Measurements from ENCODE around the gene NXPH1.

The NXPH1 gene

DNA sequence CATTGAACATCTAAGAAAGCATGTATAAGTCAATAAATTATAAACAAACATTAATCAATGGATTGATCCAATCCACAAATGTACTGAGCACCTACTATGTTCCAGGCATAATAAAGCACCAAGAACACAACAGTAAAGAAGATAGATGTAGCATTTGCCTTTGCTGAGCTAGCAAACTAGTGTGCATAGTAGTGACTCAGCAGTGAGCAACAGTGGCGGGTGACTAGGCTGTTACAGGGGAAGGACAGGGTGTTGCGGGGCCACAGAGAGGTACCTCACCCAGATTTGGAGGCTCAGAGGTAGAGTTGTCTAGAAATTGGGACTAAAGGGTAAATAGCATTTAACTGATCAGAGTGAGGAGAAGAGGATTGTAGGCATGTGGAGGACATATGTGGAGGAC lies 83.6 kb downstream of the NXPH1 start:
- H3K9me2 ChIP-seq (ENCODE audit: low read depth, low read length), result no peaks in the 10 kb centered on the region
- no peaks in the 10 kb centered on the region for H3K4me1 ChIP-seq (ENCODE audit: insufficient read depth, low read length, severe bottlenecking)
- H3K27ac ChIP-seq (ENCODE audit: low read depth, low read length, poor library complexity, severe bottlenecking), result no peak overlapping the region
- no peaks in the 10 kb centered on the region for H4K20me1 ChIP-seq (ENCODE audit: insufficient read depth, low read length)
- H3K4me2 ChIP-seq (ENCODE audit: low read length), result no peak overlapping the region
- no peaks in the 10 kb centered on the region for H3K79me2 ChIP-seq (ENCODE audit: insufficient read depth, low read length)
- H3K36me3 ChIP-seq (ENCODE audit: insufficient read depth, low read length), result no peaks in the 10 kb centered on the region
- TF ChIP-seq, protein P1, sequence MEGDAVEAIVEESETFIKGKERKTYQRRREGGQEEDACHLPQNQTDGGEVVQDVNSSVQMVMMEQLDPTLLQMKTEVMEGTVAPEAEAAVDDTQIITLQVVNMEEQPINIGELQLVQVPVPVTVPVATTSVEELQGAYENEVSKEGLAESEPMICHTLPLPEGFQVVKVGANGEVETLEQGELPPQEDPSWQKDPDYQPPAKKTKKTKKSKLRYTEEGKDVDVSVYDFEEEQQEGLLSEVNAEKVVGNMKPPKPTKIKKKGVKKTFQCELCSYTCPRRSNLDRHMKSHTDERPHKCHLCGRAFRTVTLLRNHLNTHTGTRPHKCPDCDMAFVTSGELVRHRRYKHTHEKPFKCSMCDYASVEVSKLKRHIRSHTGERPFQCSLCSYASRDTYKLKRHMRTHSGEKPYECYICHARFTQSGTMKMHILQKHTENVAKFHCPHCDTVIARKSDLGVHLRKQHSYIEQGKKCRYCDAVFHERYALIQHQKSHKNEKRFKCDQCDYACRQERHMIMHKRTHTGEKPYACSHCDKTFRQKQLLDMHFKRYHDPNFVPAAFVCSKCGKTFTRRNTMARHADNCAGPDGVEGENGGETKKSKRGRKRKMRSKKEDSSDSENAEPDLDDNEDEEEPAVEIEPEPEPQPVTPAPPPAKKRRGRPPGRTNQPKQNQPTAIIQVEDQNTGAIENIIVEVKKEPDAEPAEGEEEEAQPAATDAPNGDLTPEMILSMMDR (IDR thresholded peaks at IDR 0.05; ENCODE audit: low read length), result no peak
- no peak for TF ChIP-seq EZH2 (IDR thresholded peaks at IDR 0.05; ENCODE audit: borderline replicate concordance, low read length)
- no peaks in the 10 kb centered on the region for H3F3A ChIP-seq (ENCODE audit: insufficient read depth, low read length)
- no peaks in the 10 kb centered on the region for H3K9me3 ChIP-seq (ENCODE audit: low read length)
- no peaks in the 10 kb centered on the region for H3K27me3 ChIP-seq (ENCODE audit: insufficient read depth, low read length)
- no peak overlapping the region for H3K9ac ChIP-seq (ENCODE audit: low read length)
- H2AFZ ChIP-seq (ENCODE audit: low read length), result no peak overlapping the region
- H3K4me3 ChIP-seq (ENCODE audit: low read depth, low read length, poor library complexity, severe bottlenecking), result no peak overlapping the region

DNA sequence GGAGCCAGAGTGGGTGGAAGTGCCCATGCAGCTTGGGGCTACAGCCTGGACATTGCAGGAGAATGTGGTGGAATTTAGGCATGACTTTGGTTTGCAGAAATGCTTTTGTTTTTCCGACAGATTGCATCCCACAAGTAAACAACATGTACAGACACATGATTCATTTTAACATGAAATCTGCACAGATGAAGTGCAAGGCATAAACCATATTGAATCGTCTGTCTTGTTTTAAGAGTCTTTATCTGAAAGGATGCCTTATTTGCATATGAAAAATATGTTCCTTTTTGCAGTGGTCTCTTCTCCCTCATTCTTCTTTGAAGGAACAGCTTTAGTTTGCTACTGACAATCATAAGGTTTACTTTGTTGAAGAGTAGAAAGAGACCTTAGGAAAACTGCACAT lies 94.9 kb downstream of the NXPH1 start:
- Histone ChIP-seq H3F3A (ENCODE audit: insufficient read depth, low read length) (no peaks in the 10 kb centered on the region), H3K36me3 (ENCODE audit: insufficient read depth, low read length) (no peaks in the 10 kb centered on the region), H3K79me2 (ENCODE audit: insufficient read depth, low read length) (no peaks in the 10 kb centered on the region), H3K9ac (ENCODE audit: low read length) (no peak overlapping the region), H3K4me1 (ENCODE audit: insufficient read depth, low read length, severe bottlenecking) (no peaks in the 10 kb centered on the region), H2AFZ (ENCODE audit: low read length) (no peak overlapping the region), H3K9me3 (ENCODE audit: low read length) (no peaks in the 10 kb centered on the region), H3K27ac (ENCODE audit: low read depth, low read length, poor library complexity, severe bottlenecking) (no peak overlapping the region), H4K20me1 (ENCODE audit: insufficient read depth, low read length) (no peaks in the 10 kb centered on the region), H3K9me2 (ENCODE audit: low read depth, low read length) (no peaks in the 10 kb centered on the region), H3K4me3 (ENCODE audit: low read depth, low read length, poor library complexity, severe bottlenecking) (no peak overlapping the region), H3K4me2 (ENCODE audit: low read length) (no peak overlapping the region), H3K27me3 (ENCODE audit: insufficient read depth, low read length) (no peaks in the 10 kb centered on the region)
- no peak for TF ChIP-seq EZH2 (IDR thresholded peaks at IDR 0.05; ENCODE audit: borderline replicate concordance, low read length)
- TF ChIP-seq, protein P1 (IDR thresholded peaks at IDR 0.05; ENCODE audit: low read length), result no peak

DNA sequence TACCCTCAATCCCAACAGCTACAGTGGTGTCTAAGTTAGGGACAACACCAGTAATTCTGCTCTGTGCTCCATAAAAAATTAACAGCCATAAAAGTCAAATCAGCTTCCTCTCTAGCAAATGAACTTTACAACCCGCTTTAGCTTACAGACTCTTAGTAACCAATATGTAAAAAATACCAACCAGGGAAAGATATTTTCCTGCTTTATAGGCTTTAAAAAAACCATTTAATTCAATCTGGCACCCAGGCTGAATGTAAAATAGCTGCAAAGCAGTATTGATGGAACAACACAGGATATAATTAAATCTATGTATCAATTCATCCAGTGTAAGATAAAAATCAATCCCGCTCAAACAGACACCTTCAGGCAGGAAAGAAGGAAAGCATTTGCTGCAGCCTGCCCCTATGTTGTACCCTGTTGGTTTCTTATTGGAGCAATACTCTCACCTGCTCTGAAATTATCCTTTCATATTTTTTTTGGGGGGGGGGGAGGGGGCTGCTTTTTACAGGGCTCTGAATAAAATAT lies 98.6 kb downstream of the NXPH1 start:
- no peaks in the 10 kb centered on the region for H3K36me3 ChIP-seq (ENCODE audit: insufficient read depth, low read length)
- no peaks in the 10 kb centered on the region for H3K4me1 ChIP-seq (ENCODE audit: insufficient read depth, low read length, severe bottlenecking)
- no peak overlapping the region for H3K4me3 ChIP-seq (ENCODE audit: low read depth, low read length, poor library complexity, severe bottlenecking)
- H2AFZ ChIP-seq (ENCODE audit: low read length), result no peak overlapping the region
- no peak overlapping the region for H3K4me2 ChIP-seq (ENCODE audit: low read length)
- H3K9me2 ChIP-seq (ENCODE audit: low read depth, low read length), result no peaks in the 10 kb centered on the region
- TF ChIP-seq, protein P1 (IDR thresholded peaks at IDR 0.05; ENCODE audit: low read length), result no peak
- TF ChIP-seq EZH2 (IDR thresholded peaks at IDR 0.05; ENCODE audit: borderline replicate concordance, low read length), result no peak
- H3K9ac ChIP-seq (ENCODE audit: low read length), result no peak overlapping the region
- H3K27me3 ChIP-seq (ENCODE audit: insufficient read depth, low read length), result no peaks in the 10 kb centered on the region
- no peaks in the 10 kb centered on the region for H3K79me2 ChIP-seq (ENCODE audit: insufficient read depth, low read length)
- H4K20me1 ChIP-seq (ENCODE audit: insufficient read depth, low read length), result no peaks in the 10 kb centered on the region
- no peak overlapping the region for H3K27ac ChIP-seq (ENCODE audit: low read depth, low read length, poor library complexity, severe bottlenecking)
- H3F3A ChIP-seq (ENCODE audit: insufficient read depth, low read length), result no peaks in the 10 kb centered on the region
- H3K9me3 ChIP-seq (ENCODE audit: low read length), result no peaks in the 10 kb centered on the region

Data from OCI-LY1 (cell line).